Smooth muscle cell (in vitro differentiated cells): ENCODE data around the gene ROBO1. TPM values are rescaled to one million over a fixed set of nuclear protein-coding genes. Genes with fewer than 3 reads are reported as not detected.

Source experiments
- DNase-seq: peaks from one replicate; lab custom pipeline; 2025; ENCODE audit not compliant: unreplicated experiment; lab: John Stamatoyannopoulos, UW
- H2AFZ ChIP-seq: fragments of 200-600 bp; sonication (generic); 2 replicates; pipeline ENCODE4 v1.6.0; 2016; ENCODE audit warnings: antibody characterized with exemption, low read depth, mild to moderate bottlenecking
- H3F3A ChIP-seq: fragments of 200-600 bp; sonication (generic); 2 replicates; pipeline ENCODE4 v1.6.0; 2017; ENCODE audit warnings: antibody characterized with exemption, low read depth
- H3K27ac ChIP-seq: fragments of 200-600 bp; sonication (generic); 2 replicates; pipeline ENCODE4 v1.5.1; 2016; ENCODE audit warnings: low read depth, mild to moderate bottlenecking
- H3K27me3 ChIP-seq: fragments of 200-600 bp; sonication (generic); 2 replicates; pipeline ENCODE4 v1.6.1; 2016; ENCODE audit warnings: low read depth, mild to moderate bottlenecking
- H3K36me3 ChIP-seq: fragments of 200-600 bp; sonication (generic); 2 replicates; pipeline ENCODE4 v1.5.1; 2016; ENCODE audit warnings: low read depth
- H3K4me1 ChIP-seq: fragments of 200-600 bp; sonication (generic); 2 replicates; pipeline ENCODE4 v1.5.1; 2016; ENCODE audit warnings: low read depth
- H3K4me2 ChIP-seq: fragments of 200-600 bp; sonication (generic); 2 replicates; pipeline ENCODE4 v1.6.0; 2016; ENCODE audit warnings: mild to moderate bottlenecking
- H3K4me3 ChIP-seq: fragments of 200-600 bp; sonication (generic); 2 replicates; pipeline ENCODE4 v1.5.1; 2016; ENCODE audit warnings: mild to moderate bottlenecking
- H3K79me2 ChIP-seq: fragments of 200-600 bp; sonication (generic); 2 replicates; pipeline ENCODE4 v1.6.0; 2016; ENCODE audit warnings: low read depth, mild to moderate bottlenecking
- H3K9ac ChIP-seq: fragments of 200-600 bp; sonication (generic); 2 replicates; pipeline ENCODE4 v1.6.0; 2016; ENCODE audit warnings: low read depth
- H3K9me3 ChIP-seq: fragments of 200-600 bp; sonication (generic); replicated peaks from 2 replicates; pipeline ENCODE4 v1.5.1; 2016; ENCODE audit warnings: low read depth
- H4K20me1 ChIP-seq: fragments of 200-600 bp; sonication (generic); 2 replicates; pipeline ENCODE4 v1.6.0; 2016; ENCODE audit warnings: low read depth
- CTCF ChIP-seq: fragments of 200-600 bp; sonication (generic); IDR thresholded peaks from 2 replicates; pipeline ENCODE4 v1.5.1; 2017; ENCODE audit warnings: borderline replicate concordance, mild to moderate bottlenecking, antibody characterized with exemption; ENCODE audit not compliant: insufficient read depth, poor library complexity, severe bottlenecking
- WGBS: methylation state at CpG from one replicate; pipeline ENCODE4 v1.1.7; 2016; ENCODE audit warnings: low lambda C conversion rate; 5-methylcytosine and 5-hydroxymethylcytosine counted together
- polyA plus RNA-seq: library from polyadenylated mRNA; unstranded; fragments of >200 nt; fragmentation: Nextera tagmentation; extraction: Ambion mirVana; gene quantifications from 2 replicates; pipeline ENCODE4 v1.2.1, GENCODE V29; 2016
- total RNA-seq: library from RNA; depleted of rRNA; stranded (reverse); fragments of >200 nt; gene quantifications from 2 replicates; pipeline ENCODE4 v1.2.3, GENCODE V29; 2014

ROBO1 gene
- total and polyA plus RNA-seq, 2 experiments from 2014 or later = 30.5 to 79.5 TPM

- Histone ChIP-seq H3F3A (no peaks in the 10 kb centered on the region), H3K36me3 (no peaks in the 10 kb centered on the region), H3K27ac (no peak overlapping the region), H3K4me2 (no peak overlapping the region), H3K4me3 (no peak overlapping the region), H3K9me3 (no peaks in the 10 kb centered on the region), H3K4me1 (no peaks in the 10 kb centered on the region), H2AFZ (no peak overlapping the region), H4K20me1 (peaks cover 8% of the 10 kb centered on the region), H3K9ac (no peak overlapping the region), H3K27me3 (no peaks in the 10 kb centered on the region), H3K79me2 (peaks cover 21% of the 10 kb centered on the region)
- TF ChIP-seq CTCF = no peak
- 100% methylated on average over 1 of the region's 1 CpG for whole genome bisulfite sequencing
- no peak for DNase-seq
These were observed 936.3 kb downstream of the ROBO1 start for GRCh38 chr3:78831446-78831972.

- no peak for TF ChIP-seq CTCF
- no peaks in the 10 kb centered on the region for H3K4me1 ChIP-seq
- no peaks in the 10 kb centered on the region for H3K9me3 ChIP-seq
- no peaks in the 10 kb centered on the region for H3F3A ChIP-seq
- H3K36me3 ChIP-seq = no peaks in the 10 kb centered on the region
- no peak overlapping the region for H3K4me3 ChIP-seq
- H3K27me3 ChIP-seq = no peaks in the 10 kb centered on the region
- no peak for DNase-seq
- no peak overlapping the region for H3K27ac ChIP-seq
- H3K4me2 ChIP-seq = no peak overlapping the region
- peaks cover 10% of the 10 kb centered on the region for H4K20me1 ChIP-seq
- H2AFZ ChIP-seq = no peak overlapping the region
- WGBS = 73% methylated on average over 5 of the region's 5 CpGs
- peaks cover 14% of the 10 kb centered on the region for H3K79me2 ChIP-seq
- H3K9ac ChIP-seq = no peak overlapping the region
These were observed 937.3 kb downstream of the ROBO1 start for GRCh38 chr3:78830470-78830869.

DNA sequence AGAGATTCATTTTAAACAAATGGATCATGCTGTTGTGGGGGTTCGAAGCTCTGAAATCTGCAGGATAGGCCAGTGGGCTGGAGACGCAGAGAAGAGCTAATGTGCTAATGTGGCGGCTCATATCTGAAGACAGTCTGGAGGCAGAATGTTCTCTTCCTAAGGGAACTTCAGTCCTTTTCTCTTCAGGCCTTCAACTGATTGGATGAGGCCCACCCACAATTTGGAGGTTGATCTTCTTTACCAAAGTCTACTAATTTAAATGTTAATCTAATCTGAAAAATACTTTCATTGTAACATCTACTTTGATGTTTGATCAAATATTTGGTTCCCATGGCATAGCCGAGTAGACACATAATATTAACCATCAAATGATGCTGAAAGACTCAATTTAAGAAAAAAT lies 940.2 kb downstream of the ROBO1 start:
- Histone ChIP-seq H2AFZ (no peak overlapping the region), H3K27me3 (no peaks in the 10 kb centered on the region)
- WGBS = 99% methylated on average over 4 of the region's 4 CpGs

More for the DNA sequence above, 940.2 kb downstream of the ROBO1 start:
- H3K4me1 ChIP-seq = no peaks in the 10 kb centered on the region
- peaks cover 17% of the 10 kb centered on the region for H4K20me1 ChIP-seq
- no peak overlapping the region for H3K4me3 ChIP-seq
- H3K27ac ChIP-seq = no peak overlapping the region
- no peaks in the 10 kb centered on the region for H3K9me3 ChIP-seq
- H3K36me3 ChIP-seq = no peaks in the 10 kb centered on the region
- no peak for TF ChIP-seq CTCF
- no peaks in the 10 kb centered on the region for H3F3A ChIP-seq
- no peak overlapping the region for H3K4me2 ChIP-seq
- H3K9ac ChIP-seq = no peak overlapping the region
- DNase-seq = no peak
- peaks cover 11% of the 10 kb centered on the region for H3K79me2 ChIP-seq
